ENCODE results near the gene CNTNAP5. TPM values are rescaled to one million over a fixed set of nuclear protein-coding genes. Genes with fewer than 3 reads are reported as not detected.

The CNTNAP5 gene
- polyA plus RNA-seq, 1 donor: 2.2 TPM

DNA sequence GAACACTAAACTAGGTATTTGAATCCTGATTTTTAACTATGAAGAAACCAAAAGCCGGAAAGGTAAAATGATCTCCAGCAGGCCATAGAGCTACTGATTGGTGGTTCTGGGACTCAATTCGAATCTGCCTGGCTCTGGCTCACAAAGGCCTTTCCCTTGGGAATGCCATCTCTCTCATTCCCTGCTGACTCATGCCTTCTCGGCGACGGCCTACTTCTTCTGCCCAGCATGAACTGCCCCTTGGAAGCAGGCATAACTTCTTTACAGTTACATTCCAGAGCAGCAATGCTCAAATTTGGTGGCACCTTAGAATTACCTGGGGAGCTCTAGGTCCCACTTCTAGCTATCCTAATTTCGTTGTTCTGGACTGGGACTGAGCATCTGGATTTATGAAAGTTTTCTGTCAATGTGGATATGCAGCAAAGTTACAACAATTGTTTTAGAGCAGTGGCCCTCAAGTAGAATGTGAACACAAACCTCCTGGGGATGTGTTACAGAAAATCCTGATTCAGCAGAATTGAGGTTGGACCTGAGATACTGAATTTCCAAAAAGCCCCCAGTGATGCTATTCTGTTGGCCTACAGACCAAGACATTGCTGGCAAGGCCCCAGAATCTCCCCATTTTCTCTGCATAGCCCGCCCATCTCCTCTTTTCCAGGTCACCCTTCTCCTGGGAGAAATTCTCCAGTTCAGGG is 261.1 kb downstream of the CNTNAP5 start:
- no peak overlapping the region for H3K27ac ChIP-seq (ENCODE audit: low read length)
- no CpG with 5 or more reads among the region's 7 CpGs for WGBS (ENCODE audit: insufficient coverage, low lambda C conversion rate)
- no peaks in the 10 kb centered on the region for H3K27me3 ChIP-seq (ENCODE audit: control insufficient read depth, insufficient read depth, low read length)
- H3K4me1 ChIP-seq (ENCODE audit: control insufficient read depth, insufficient read depth, low read length): no peaks in the 10 kb centered on the region
- H3K4me3 ChIP-seq (ENCODE audit: low read length): no peak overlapping the region
- no peaks in the 10 kb centered on the region for H3K36me3 ChIP-seq (ENCODE audit: control insufficient read depth, insufficient read depth, low read length)
- no peak for DNase-seq
- H3K9me3 ChIP-seq (ENCODE audit: control insufficient read depth, low read depth, low read length): no peaks in the 10 kb centered on the region

DNA sequence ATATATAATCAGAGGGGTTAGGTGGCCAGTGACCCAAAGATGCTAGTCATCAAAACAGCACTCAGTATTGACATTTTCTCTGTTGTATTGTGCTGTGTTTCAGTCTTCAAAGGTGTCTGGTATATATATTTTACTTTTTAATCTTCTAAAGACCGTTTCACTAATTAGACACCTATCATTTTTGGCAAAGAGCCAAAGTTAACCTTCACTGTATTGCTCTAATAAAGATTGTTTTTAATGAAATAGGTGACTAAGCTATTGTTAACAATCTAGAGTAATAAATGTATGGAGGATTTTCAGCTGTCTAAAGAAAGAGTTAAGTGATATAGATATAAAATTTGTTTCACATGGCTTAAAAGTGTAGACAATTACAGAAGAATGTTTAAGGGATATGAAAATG is 264.0 kb downstream of the CNTNAP5 start:
- Histone ChIP-seq H3K4me1 (ENCODE audit: control insufficient read depth, insufficient read depth, low read length) (no peaks in the 10 kb centered on the region), H3K4me3 (ENCODE audit: low read length) (no peak overlapping the region), H3K9me3 (ENCODE audit: control insufficient read depth, low read depth, low read length) (no peaks in the 10 kb centered on the region), H3K27ac (ENCODE audit: low read length) (no peak overlapping the region), H3K27me3 (ENCODE audit: control insufficient read depth, insufficient read depth, low read length) (no peaks in the 10 kb centered on the region), H3K36me3 (ENCODE audit: control insufficient read depth, insufficient read depth, low read length) (no peaks in the 10 kb centered on the region)
- no peak for DNase-seq
- 0% methylated on average over 1 of the region's 1 CpG for WGBS (ENCODE audit: insufficient coverage, low lambda C conversion rate)

DNA sequence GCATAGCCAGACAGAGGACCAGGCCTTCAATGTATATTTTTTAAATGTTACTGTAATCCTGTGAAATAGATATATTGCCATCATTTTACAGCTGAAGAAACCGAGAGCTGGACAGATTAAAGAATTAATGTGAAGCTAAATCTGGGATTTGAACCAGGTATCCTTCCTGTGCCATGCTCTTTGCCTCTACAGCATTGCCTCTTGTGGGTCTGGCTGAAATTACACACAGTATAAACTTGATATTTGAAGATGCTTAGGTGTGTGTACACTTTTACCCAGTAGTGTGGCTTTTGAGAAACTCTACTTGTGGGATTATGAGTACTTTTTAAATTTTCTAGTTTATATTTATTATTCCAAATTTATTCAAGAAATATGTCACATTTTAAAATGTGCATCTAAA is 264.5 kb downstream of the CNTNAP5 start:
- Histone ChIP-seq H3K27me3 (ENCODE audit: control insufficient read depth, insufficient read depth, low read length) (no peaks in the 10 kb centered on the region), H3K27ac (ENCODE audit: low read length) (no peak overlapping the region), H3K4me1 (ENCODE audit: control insufficient read depth, insufficient read depth, low read length) (no peaks in the 10 kb centered on the region), H3K36me3 (ENCODE audit: control insufficient read depth, insufficient read depth, low read length) (no peaks in the 10 kb centered on the region), H3K4me3 (ENCODE audit: low read length) (no peak overlapping the region), H3K9me3 (ENCODE audit: control insufficient read depth, low read depth, low read length) (no peaks in the 10 kb centered on the region)
- WGBS (ENCODE audit: insufficient coverage, low lambda C conversion rate): no CpG with 5 or more reads among the region's 1 CpG
- DNase-seq: no peak

DNA sequence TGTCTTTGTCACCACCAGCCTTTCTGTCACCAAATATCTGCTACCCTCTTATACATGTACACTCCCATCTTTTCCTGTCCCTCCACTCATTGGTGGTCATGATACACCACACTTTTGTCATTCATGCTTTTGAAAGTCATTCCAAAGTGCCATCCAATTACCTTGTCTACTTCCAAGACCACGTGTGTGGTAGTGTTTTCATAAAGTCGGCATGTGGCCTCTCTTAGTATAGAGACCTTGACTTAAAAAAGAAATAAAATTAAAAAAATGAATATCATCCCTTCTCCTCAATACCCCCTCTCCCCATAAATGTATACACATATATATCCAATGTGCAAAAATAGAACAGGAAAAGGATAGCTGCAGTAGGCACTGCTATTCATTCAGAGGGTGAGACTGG is 271.4 kb downstream of the CNTNAP5 start:
- H3K27me3 ChIP-seq (ENCODE audit: control insufficient read depth, insufficient read depth, low read length): no peaks in the 10 kb centered on the region
- no peak overlapping the region for H3K27ac ChIP-seq (ENCODE audit: low read length)
- H3K4me3 ChIP-seq (ENCODE audit: low read length): no peak overlapping the region
- 76% methylated on average over 2 of the region's 2 CpGs for WGBS (ENCODE audit: insufficient coverage, low lambda C conversion rate)
- no peaks in the 10 kb centered on the region for H3K9me3 ChIP-seq (ENCODE audit: control insufficient read depth, low read depth, low read length)
- no peaks in the 10 kb centered on the region for H3K4me1 ChIP-seq (ENCODE audit: control insufficient read depth, insufficient read depth, low read length)
- no peak for DNase-seq
- H3K36me3 ChIP-seq (ENCODE audit: control insufficient read depth, insufficient read depth, low read length): no peaks in the 10 kb centered on the region

DNA sequence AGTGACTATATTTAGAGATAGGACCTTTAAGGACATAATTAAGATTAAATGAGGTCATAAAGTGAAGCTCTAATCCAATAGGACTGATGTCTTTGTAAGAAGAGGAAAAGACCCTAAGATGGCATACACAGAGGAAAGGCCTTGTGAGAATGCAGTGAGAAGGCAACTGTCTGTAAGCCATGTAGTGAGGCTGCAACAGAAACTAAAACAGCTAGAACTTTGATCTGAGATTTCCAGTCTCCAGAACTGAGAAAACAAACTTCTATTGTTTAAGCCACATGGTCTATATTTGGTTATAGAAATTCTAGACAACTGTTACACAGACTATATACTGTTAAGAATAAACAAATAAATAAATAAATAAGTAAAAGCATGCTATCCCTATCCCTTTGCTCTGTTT is 276.8 kb downstream of the CNTNAP5 start:
- Histone ChIP-seq H3K27ac (ENCODE audit: low read length) (no peak overlapping the region), H3K9me3 (ENCODE audit: control insufficient read depth, low read depth, low read length) (no peaks in the 10 kb centered on the region), H3K36me3 (ENCODE audit: control insufficient read depth, insufficient read depth, low read length) (no peaks in the 10 kb centered on the region), H3K4me3 (ENCODE audit: low read length) (no peak overlapping the region), H3K27me3 (ENCODE audit: control insufficient read depth, insufficient read depth, low read length) (no peaks in the 10 kb centered on the region), H3K4me1 (ENCODE audit: control insufficient read depth, insufficient read depth, low read length) (no peaks in the 10 kb centered on the region)
- DNase-seq: no peak

DNA sequence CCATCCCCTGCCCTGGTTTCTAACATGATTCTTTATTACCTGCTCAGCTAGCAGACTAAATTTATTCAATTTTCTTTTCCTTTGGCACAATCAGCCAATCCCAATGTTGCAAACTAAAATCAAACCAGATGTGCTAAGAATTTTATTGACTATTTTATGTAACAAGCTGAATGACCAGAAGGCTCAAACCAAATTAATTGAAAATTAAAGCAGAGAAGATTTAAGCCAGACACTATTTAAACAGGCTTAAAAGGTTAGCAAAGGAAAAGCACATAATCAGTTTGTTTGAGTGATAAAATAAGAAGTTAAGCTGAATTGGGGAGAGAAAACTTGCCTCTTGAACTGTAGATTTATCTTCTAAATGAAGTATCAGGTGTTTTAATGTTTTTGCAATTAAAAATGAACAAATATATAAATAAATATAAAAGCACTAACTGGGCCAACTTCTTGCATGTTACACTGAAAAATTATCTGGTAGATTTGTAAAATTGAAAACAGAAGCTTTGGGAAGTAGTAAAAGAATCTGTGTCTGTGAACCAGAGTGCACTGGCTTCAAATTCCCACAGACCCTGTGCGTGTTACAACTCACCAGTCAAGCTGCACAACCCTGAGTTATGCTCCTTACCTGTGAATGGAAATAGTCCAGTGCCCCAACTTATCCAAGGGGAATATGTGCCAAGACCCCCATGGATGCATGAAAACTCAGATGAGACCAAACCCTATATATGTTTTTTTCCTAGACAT is 283.4 kb downstream of the CNTNAP5 start:
- Histone ChIP-seq H3K9me3 (ENCODE audit: control insufficient read depth, low read depth, low read length) (no peaks in the 10 kb centered on the region), H3K36me3 (ENCODE audit: control insufficient read depth, insufficient read depth, low read length) (no peaks in the 10 kb centered on the region), H3K4me1 (ENCODE audit: control insufficient read depth, insufficient read depth, low read length) (no peaks in the 10 kb centered on the region), H3K4me3 (ENCODE audit: low read length) (no peak overlapping the region), H3K27me3 (ENCODE audit: control insufficient read depth, insufficient read depth, low read length) (no peaks in the 10 kb centered on the region), H3K27ac (ENCODE audit: low read length) (no peak overlapping the region)
- no peak for DNase-seq
- WGBS (ENCODE audit: insufficient coverage, low lambda C conversion rate): no CpG with 5 or more reads among the region's 1 CpG

DNA sequence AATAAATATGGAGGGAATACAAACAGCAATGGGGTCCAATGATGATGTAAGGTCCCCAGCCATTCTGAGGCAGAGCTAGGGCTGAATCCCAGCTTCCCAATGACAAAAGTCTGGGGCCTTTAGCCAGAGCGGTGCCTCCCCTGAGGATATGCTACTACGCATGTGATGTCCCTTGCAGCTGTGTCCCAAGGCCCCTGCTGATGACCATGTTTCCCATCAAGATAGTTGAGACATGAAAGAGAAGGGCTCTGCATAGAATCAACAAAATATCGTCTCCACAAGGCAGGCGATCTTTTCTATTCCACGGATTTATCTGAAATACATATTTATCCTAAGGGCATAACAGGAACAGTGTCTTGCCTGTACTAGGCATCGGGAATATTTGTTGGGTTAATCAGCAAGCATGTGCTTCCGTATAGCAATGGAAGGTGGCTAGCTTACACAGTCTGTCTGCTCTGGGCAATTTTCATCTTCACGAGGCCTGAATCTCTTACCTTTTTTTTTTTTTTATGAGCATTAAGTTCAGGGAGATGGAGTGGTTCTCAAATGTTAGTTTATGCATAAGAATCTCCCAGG is 284.6 kb downstream of the CNTNAP5 start:
- H3K9me3 ChIP-seq (ENCODE audit: control insufficient read depth, low read depth, low read length): no peaks in the 10 kb centered on the region
- no peaks in the 10 kb centered on the region for H3K36me3 ChIP-seq (ENCODE audit: control insufficient read depth, insufficient read depth, low read length)
- no peaks in the 10 kb centered on the region for H3K27me3 ChIP-seq (ENCODE audit: control insufficient read depth, insufficient read depth, low read length)
- no peak overlapping the region for H3K27ac ChIP-seq (ENCODE audit: low read length)
- no peak for DNase-seq
- no peaks in the 10 kb centered on the region for H3K4me1 ChIP-seq (ENCODE audit: control insufficient read depth, insufficient read depth, low read length)
- 100% methylated on average over 3 of the region's 8 CpGs for WGBS (ENCODE audit: insufficient coverage, low lambda C conversion rate)
- no peak overlapping the region for H3K4me3 ChIP-seq (ENCODE audit: low read length)

DNA sequence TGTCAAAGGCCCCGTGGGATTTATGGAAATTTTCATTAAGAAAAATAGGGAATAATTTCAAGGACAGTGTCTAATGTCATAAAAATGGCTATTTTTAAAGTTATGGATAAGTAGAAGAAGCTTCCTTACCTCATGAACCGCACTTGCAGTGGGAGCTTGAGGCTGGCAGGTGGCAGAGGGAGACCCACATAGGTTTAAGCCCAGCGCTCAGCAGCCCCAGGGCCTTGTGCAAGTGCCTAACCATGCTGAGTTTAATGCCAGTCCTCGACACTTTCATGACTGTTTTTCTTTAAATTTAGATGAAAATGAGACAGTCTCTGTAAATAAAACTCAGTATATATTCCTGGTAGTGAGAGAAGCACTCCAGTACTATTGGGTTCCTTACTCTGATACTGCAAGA is 285.6 kb downstream of the CNTNAP5 start:
- Histone ChIP-seq H3K9me3 (ENCODE audit: control insufficient read depth, low read depth, low read length) (no peaks in the 10 kb centered on the region), H3K36me3 (ENCODE audit: control insufficient read depth, insufficient read depth, low read length) (no peaks in the 10 kb centered on the region), H3K27ac (ENCODE audit: low read length) (no peak overlapping the region), H3K4me3 (ENCODE audit: low read length) (no peak overlapping the region), H3K4me1 (ENCODE audit: control insufficient read depth, insufficient read depth, low read length) (no peaks in the 10 kb centered on the region), H3K27me3 (ENCODE audit: control insufficient read depth, insufficient read depth, low read length) (no peaks in the 10 kb centered on the region)
- no peak for DNase-seq
- 80% methylated on average over 1 of the region's 4 CpGs for WGBS (ENCODE audit: insufficient coverage, low lambda C conversion rate)

DNA sequence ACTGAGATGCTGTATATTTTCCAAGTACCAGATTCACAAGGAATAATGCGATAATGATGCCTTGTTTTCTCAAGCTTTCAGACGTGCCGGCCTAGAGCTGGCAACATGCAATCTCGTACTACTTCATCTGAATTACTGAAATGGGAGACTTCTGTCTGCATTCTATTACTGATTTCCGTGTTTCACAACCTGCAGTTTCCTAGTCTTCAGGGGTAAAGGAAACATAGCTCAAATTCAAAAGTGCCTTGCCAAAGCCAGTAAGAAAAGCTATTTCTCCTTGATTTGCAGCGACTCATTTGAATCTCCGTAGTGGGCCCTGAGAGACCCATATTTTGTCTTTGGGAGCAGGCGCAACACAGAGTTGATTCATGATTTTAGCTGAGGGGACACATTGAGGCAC is 289.0 kb downstream of the CNTNAP5 start:
- H3K4me1 ChIP-seq (ENCODE audit: control insufficient read depth, insufficient read depth, low read length): no peaks in the 10 kb centered on the region
- no peaks in the 10 kb centered on the region for H3K9me3 ChIP-seq (ENCODE audit: control insufficient read depth, low read depth, low read length)
- no peak overlapping the region for H3K27ac ChIP-seq (ENCODE audit: low read length)
- H3K4me3 ChIP-seq (ENCODE audit: low read length): no peak overlapping the region
- WGBS (ENCODE audit: insufficient coverage, low lambda C conversion rate): no CpG with 5 or more reads among the region's 8 CpGs
- no peaks in the 10 kb centered on the region for H3K27me3 ChIP-seq (ENCODE audit: control insufficient read depth, insufficient read depth, low read length)
- no peak for DNase-seq
- H3K36me3 ChIP-seq (ENCODE audit: control insufficient read depth, insufficient read depth, low read length): no peaks in the 10 kb centered on the region

DNA sequence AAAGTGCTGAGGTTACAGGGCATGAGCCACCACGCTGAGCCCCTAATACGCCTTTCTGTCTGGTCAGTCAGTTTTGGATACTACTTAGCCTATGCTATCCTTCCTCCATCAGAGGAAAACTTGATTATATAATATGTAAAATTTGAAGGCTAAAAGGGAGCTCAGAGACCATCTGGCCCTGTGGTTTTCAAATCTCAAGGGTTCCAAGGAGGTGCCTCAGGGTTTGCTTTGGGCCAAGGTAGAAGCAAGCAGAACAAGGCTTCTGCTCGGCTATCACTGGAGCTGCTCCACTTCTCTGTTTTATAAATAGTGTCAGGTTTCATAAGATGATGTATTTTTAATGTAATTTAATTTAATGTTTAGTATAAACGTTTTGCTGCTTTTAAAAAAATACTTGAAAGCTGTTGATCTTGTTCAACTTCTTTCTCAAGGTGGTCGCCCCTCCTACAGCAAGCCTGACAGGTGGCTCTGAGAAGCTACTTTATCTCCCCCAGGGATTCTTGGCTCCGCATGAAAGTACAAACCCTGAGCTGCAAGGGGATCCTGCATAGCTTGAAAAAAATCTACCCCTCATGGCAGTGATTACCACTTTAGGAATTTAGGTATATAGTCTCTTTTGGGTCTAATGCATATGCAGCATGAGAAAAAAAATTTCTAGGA is 290.3 kb downstream of the CNTNAP5 start:
- Histone ChIP-seq H3K4me1 (ENCODE audit: control insufficient read depth, insufficient read depth, low read length) (no peaks in the 10 kb centered on the region), H3K36me3 (ENCODE audit: control insufficient read depth, insufficient read depth, low read length) (no peaks in the 10 kb centered on the region), H3K27me3 (ENCODE audit: control insufficient read depth, insufficient read depth, low read length) (no peaks in the 10 kb centered on the region), H3K27ac (ENCODE audit: low read length) (no peak overlapping the region), H3K9me3 (ENCODE audit: control insufficient read depth, low read depth, low read length) (no peaks in the 10 kb centered on the region), H3K4me3 (ENCODE audit: low read length) (no peak overlapping the region)
- WGBS (ENCODE audit: insufficient coverage, low lambda C conversion rate): no CpG with 5 or more reads among the region's 6 CpGs
- DNase-seq: no peak
